Measurements from ENCODE around the gene LY6G5B. TPM values are rescaled to one million over a fixed set of nuclear protein-coding genes. Genes with fewer than 3 reads are reported as not detected.

LY6G5B gene
- total RNA-seq, 1 donor from 2014 or later: 29.5 TPM

- Mint-ChIP-seq H3K9me3 (no peaks in the 10 kb centered on the region), H3K36me3 (ENCODE audit: low read depth) (peaks cover 51% of the 10 kb centered on the region), H3K27ac (peak overlapping the region; percentile 80), H3K4me3 (peak overlapping the region; percentile 91), H3K27me3 (ENCODE audit: insufficient read depth) (no peaks in the 10 kb centered on the region), H3K4me1 (ENCODE audit: low read depth) (peaks cover 79% of the 10 kb centered on the region)
- intact Hi-C loops (cut with micrococcal nuclease): loop anchor here (10.0 kb wide), 2 partner anchors 1313 to 1543 kb away; partner anchors contain the start of genes HSD17B8, RING1, RXRB and SLC39A7
- no peak for DNase-seq (ENCODE audit: low spot score)
These were observed 8.3 kb upstream of the LY6G5B start for GRCh38 chr6:31661262-31662123.

DNA sequence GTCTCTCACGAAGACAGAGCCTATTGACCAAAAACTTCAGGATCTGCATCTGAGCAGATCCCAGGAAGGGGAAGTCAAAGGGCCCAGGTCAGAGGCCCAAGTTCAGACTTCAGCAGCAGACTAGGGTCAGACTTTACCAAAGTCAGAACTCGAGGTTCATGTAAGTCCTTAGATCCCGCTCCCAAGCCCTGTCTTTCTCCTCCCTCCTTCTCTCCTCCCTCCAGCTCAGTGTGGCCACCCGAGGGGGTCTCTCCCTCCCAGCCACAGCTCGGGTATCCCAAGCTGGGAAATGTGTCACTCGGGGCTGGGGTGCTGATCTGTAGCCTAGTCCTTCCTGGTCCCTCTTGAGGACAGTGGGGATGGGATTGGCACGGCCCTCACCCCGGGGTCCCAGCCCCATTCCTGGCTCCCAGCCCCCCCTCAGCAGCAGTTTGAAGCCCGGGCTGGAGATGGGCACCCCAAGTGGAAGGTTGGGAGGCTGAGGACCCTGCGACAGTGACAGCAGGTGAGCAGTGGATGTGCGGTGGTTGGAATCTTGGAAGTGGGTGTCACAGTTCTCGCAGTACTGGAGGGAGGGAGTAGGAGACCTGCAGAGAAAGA lies 7.6 kb upstream of the LY6G5B start:
- no peak for DNase-seq (ENCODE audit: low spot score)
- intact Hi-C loops (cut with micrococcal nuclease): loop anchor here (10.0 kb wide), 2 partner anchors 1313 to 1543 kb away; partner anchors contain the start of genes HSD17B8, RING1, RXRB and SLC39A7
- no peak overlapping the region for H3K27ac Mint-ChIP-seq
- H3K4me3 Mint-ChIP-seq: peak overlapping the region; percentile 91
- H3K9me3 Mint-ChIP-seq: no peaks in the 10 kb centered on the region
- no peaks in the 10 kb centered on the region for H3K27me3 Mint-ChIP-seq (ENCODE audit: insufficient read depth)
- H3K36me3 Mint-ChIP-seq (ENCODE audit: low read depth): peaks cover 53% of the 10 kb centered on the region
- peaks cover 84% of the 10 kb centered on the region for H3K4me1 Mint-ChIP-seq (ENCODE audit: low read depth)

DNA sequence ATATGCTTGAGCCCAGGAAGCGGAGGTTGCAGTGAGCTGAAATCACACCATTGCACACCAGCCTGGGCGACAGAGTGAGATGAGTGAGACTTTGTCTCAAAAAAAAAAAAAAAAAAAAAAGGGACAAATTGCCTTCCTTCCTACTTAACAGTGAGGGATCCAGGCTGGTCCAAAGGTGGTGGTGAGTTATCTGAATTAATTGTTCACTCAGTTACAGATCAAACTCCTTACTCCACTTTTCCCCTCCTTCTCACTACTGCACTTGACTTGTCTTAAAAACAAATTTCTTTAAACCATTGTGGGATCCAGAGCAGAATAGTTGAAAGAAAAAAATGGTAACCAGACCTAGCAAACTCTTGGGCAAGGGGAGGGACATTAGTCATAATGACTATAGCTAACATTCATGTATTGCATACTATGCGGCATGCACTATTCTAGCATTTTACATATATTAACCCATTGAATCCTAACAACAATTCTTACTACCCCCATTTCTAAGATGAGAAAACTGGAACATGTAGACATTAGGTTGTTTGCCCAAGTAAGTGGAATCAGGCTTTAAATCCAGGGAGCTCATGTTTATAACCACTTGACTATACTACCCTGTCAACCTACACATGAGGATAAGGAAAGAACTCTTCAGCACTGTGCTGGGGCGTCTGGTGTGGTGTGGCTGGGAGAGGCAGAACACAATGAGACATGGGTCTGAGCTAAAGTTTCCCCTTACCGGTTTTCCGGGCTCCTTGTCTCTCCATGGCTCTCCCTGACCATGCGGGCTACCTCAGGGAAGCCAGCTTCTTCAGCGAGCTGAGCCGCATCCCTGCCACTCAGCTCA lies 6.4 kb upstream of the LY6G5B start:
- Mint-ChIP-seq H3K27ac (peak overlapping the region; percentile 90), H3K4me1 (ENCODE audit: low read depth) (peaks cover 84% of the 10 kb centered on the region), H3K9me3 (no peaks in the 10 kb centered on the region), H3K36me3 (ENCODE audit: low read depth) (peaks cover 59% of the 10 kb centered on the region), H3K27me3 (ENCODE audit: insufficient read depth) (no peaks in the 10 kb centered on the region), H3K4me3 (peak overlapping the region; percentile 98)
- no peak for DNase-seq (ENCODE audit: low spot score)
- intact Hi-C loops (cut with micrococcal nuclease): loop anchor here (10.0 kb wide), 2 partner anchors 1311 to 1541 kb away; partner anchors contain the start of genes HSD17B8, RING1, RXRB and SLC39A7

DNA sequence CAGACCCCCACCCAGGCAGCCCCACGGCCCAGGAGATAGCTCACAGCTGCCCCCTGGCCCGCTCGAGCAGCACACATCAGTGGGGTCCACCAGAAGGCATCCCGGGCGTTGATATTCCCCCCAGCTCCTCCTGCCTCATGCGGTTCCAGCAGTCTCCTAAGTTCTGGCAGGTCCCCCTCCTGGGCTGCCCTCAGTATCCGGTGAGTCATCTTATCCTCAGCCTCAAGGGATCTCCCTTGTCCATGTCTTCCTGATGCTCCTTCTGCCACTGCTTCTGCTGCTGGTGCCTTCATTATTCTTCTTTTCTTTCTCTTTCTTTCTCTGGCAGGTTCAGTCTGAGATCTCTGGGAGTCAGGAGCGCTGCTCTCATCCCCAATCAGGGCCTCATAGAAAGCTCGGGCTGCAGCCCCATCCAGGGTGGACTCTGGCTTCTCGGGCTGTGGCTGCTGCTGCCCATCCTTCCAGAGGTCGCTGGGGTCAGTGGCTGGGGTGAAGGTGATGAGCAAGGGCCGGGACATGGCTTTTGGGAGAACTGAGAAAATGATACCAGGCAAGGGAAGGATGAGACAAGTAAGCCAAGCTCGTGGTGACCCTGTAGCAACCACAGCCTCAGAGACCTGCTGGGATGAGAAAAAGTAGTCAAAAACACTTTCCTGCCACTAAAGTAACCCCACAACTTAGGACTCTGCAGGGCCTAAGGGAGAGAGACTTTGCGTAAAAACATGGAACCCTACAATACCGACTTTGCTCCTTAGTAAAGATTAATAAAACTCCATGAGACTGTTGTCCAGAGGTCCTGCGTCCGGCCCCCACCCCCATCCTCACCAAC lies 5.6 kb upstream of the LY6G5B start:
- Mint-ChIP-seq H3K27me3 (ENCODE audit: insufficient read depth) (no peaks in the 10 kb centered on the region), H3K4me1 (ENCODE audit: low read depth) (peaks cover 83% of the 10 kb centered on the region), H3K36me3 (ENCODE audit: low read depth) (peaks cover 62% of the 10 kb centered on the region), H3K9me3 (no peaks in the 10 kb centered on the region), H3K4me3 (peak overlapping the region; percentile 98), H3K27ac (peak overlapping the region; percentile 90)
- intact Hi-C loops (cut with micrococcal nuclease): loop anchor here (2.0 to 10.0 kb wide), 4 partner anchors 169 to 1541 kb away; partner anchors contain the start of genes AGPAT1, HSD17B8, RING1 and RXRB
- no peak for DNase-seq (ENCODE audit: low spot score)

GRCh38 chr6:31664790-31665500 lies 4.8 kb upstream of the LY6G5B start, which contains the start of gene GPANK1:
Gene GPANK1 (minus strand): TSS chr6:31664997. CDS start chr6:31664478, 519 bp downstream.
- H3K27ac Mint-ChIP-seq: peak within 1 kb of the TSS; percentile 90
- H3K4me3 Mint-ChIP-seq: peak within 1 kb of the TSS; percentile 98
- DNase-seq (ENCODE audit: low spot score): peak; percentile 88
- peaks cover 65% of the 10 kb centered on the region for H3K36me3 Mint-ChIP-seq (ENCODE audit: low read depth)
- peaks cover 75% of the 10 kb centered on the region for H3K4me1 Mint-ChIP-seq (ENCODE audit: low read depth)
- intact Hi-C loops (cut with micrococcal nuclease): loop anchor here (1.0 to 10.0 kb wide), 18 partner anchors 13 to 1540 kb away; partner anchors contain the start of genes ABHD16A, AGPAT1, BAG6 and DDAH2
- no peaks in the 10 kb centered on the region for H3K27me3 Mint-ChIP-seq (ENCODE audit: insufficient read depth)
- H3K9me3 Mint-ChIP-seq: no peaks in the 10 kb centered on the region

GRCh38 chr6:31665501-31666336 lies 4.1 kb upstream of the LY6G5B start, which contains the start of gene CSNK2B:
Gene CSNK2B (plus strand): TSS chr6:31666080. CDS start chr6:31666832, 752 bp downstream.
- Mint-ChIP-seq H3K27me3 (ENCODE audit: insufficient read depth) (no peaks in the 10 kb centered on the region), H3K9me3 (no peaks in the 10 kb centered on the region), H3K4me3 (peak within 1 kb of the TSS; percentile 98), H3K4me1 (ENCODE audit: low read depth) (peaks cover 74% of the 10 kb centered on the region), H3K36me3 (ENCODE audit: low read depth) (peaks cover 68% of the 10 kb centered on the region), H3K27ac (peak within 1 kb of the TSS; percentile 90)
- peak; percentile 98 for DNase-seq (ENCODE audit: low spot score)
- intact Hi-C loops (cut with micrococcal nuclease): loop anchor here (1.0 to 10.0 kb wide), 18 partner anchors 13 to 1539 kb away; partner anchors contain the start of genes ABHD16A, AGPAT1, BAG6 and DDAH2

GRCh38 chr6:31666337-31666965 lies 3.3 kb upstream of the LY6G5B start:
- peaks cover 65% of the 10 kb centered on the region for H3K36me3 Mint-ChIP-seq (ENCODE audit: low read depth)
- DNase-seq (ENCODE audit: low spot score): no peak
- H3K4me3 Mint-ChIP-seq: peak overlapping the region; percentile 98
- peak overlapping the region; percentile 90 for H3K27ac Mint-ChIP-seq
- intact Hi-C loops (cut with micrococcal nuclease): loop anchor here (10.0 kb wide), 2 partner anchors 1308 to 1538 kb away; partner anchors contain the start of genes HSD17B8, RING1, RXRB and SLC39A7
- peaks cover 71% of the 10 kb centered on the region for H3K4me1 Mint-ChIP-seq (ENCODE audit: low read depth)
- H3K27me3 Mint-ChIP-seq (ENCODE audit: insufficient read depth): no peaks in the 10 kb centered on the region
- no peaks in the 10 kb centered on the region for H3K9me3 Mint-ChIP-seq

DNA sequence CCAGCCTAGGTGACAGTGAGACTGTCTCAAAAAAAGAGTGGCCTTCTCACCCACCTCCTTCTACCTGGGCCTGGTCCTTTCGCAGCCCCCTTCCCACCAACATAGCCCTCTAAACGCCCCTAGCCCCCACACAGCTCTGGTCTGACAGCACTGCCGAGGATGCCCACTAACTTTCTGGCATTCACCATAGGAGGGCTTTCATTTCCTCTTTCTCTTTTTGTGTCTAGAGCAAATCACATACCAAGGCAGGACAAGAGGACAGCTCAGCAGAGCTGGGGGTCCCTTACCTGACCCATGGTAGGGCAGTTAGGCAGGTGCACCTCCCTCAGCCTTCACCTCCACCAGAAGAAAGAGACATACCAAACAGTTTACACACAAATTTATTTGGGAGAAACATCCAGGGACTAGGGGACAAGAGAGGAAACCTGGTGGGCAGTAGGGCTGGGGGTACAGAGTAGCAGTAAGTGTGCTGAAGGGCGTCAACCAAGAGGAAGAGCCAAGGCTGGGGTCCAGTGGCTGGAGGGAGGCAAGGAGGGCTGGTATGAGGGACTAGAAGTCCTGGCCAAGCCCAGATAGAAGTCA lies 6.6 kb downstream of the LY6G5B start:
- no peak for DNase-seq (ENCODE audit: low spot score)
- Mint-ChIP-seq H3K9me3 (no peaks in the 10 kb centered on the region), H3K36me3 (ENCODE audit: low read depth) (peaks cover 11% of the 10 kb centered on the region), H3K4me1 (ENCODE audit: low read depth) (peaks cover 20% of the 10 kb centered on the region), H3K27ac (no peak overlapping the region), H3K27me3 (ENCODE audit: insufficient read depth) (no peaks in the 10 kb centered on the region), H3K4me3 (no peak overlapping the region)
- intact Hi-C loops (cut with micrococcal nuclease): no loop called here

DNA sequence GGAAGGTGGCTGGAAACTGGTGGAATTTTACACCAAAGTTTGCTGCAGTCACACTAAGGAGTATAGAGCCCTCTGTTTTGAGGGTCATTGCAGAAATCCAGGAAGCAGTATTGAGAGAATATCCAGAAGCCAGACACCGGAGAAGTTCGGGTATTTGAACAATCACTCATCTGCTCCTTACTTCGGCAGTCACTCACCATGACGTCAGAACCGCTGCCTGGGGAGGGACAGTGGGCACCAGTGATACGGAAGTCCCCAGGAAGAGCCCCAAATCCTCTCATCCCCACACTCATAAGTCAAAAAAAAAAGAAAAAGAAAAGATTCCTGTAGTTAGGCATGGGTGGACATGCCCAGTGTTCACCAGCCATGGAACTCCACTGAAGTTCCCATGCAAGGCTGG lies 7.1 kb downstream of the LY6G5B start:
- Mint-ChIP-seq H3K9me3 (no peaks in the 10 kb centered on the region), H3K4me1 (ENCODE audit: low read depth) (peaks cover 24% of the 10 kb centered on the region), H3K27me3 (ENCODE audit: insufficient read depth) (no peaks in the 10 kb centered on the region), H3K4me3 (no peak overlapping the region), H3K27ac (no peak overlapping the region), H3K36me3 (ENCODE audit: low read depth) (peaks cover 13% of the 10 kb centered on the region)
- DNase-seq (ENCODE audit: low spot score): no peak
- intact Hi-C loops (cut with micrococcal nuclease): no loop called here

- intact Hi-C loops (cut with micrococcal nuclease): no loop called here
- peaks cover 24% of the 10 kb centered on the region for H3K4me1 Mint-ChIP-seq (ENCODE audit: low read depth)
These were observed 8.2 kb downstream of the LY6G5B start for GRCh38 chr6:31677955-31678354.

More at GRCh38 chr6:31677955-31678354, 8.2 kb downstream of the LY6G5B start:
- Mint-ChIP-seq H3K9me3 (no peaks in the 10 kb centered on the region), H3K27ac (no peak overlapping the region), H3K4me3 (no peak overlapping the region), H3K27me3 (ENCODE audit: insufficient read depth) (no peaks in the 10 kb centered on the region), H3K36me3 (ENCODE audit: low read depth) (peaks cover 5% of the 10 kb centered on the region)
- no peak for DNase-seq (ENCODE audit: low spot score)

All from activated T-helper 1 cell treated with anti-CD3 and anti-CD28 coated beads, Interleukin-12 subunit alpha, Interleukin-12 subunit beta, Interleukin-2, Interleukin-4 antibody, amounts not matched to agents 30 ng/mL and 10 ng/mL and 1 ng/mL, durations not matched to agents 14 hours and 24 hours and 36 hours (primary cell).